MM.1S (cell line): ENCODE data around the gene SRPK2.

Experiments
- CTCF ChIP-seq: fragments of 300-600 bp; sonication (generic); IDR thresholded peaks from 2 replicates; pipeline ENCODE4 v1.5.1; 2016; ENCODE audit warnings: antibody characterized with exemption, low read length, mixed read lengths
- EZH2 ChIP-seq: fragments of 300-600 bp; sonication (generic); optimal IDR thresholded peaks from 2 replicates; pipeline ENCODE3; 2017; ENCODE audit warnings: low read depth, mild to moderate bottlenecking, antibody characterized with exemption, low read length, mixed read lengths

- no peak for TF ChIP-seq CTCF
- no peak for TF ChIP-seq EZH2
These were observed 66.8 kb downstream of the SRPK2 start for GRCh38 chr7:105321754-105322455.
